Measurements from ENCODE around the gene PCNX1.
"Not testable (repeated sequence)": the region's sequence is repeated elsewhere in the genome, so short reads cannot be mapped to it uniquely, and the experiment has no call there.

PCNX1 gene

GRCh38 chr14:71135911-71136310 lies 228.7 kb downstream of the PCNX1 start:
- DNase-seq, result no peak

- DNase-seq, result no peak
Measured at GRCh38 chr14:71136386-71137060, 229.3 kb downstream of the PCNX1 start.

- DNase-seq, result no peak
Measured at GRCh38 chr14:71137536-71138447, 230.5 kb downstream of the PCNX1 start.

- no peak for DNase-seq
Measured at GRCh38 chr14:71138448-71139293, 231.4 kb downstream of the PCNX1 start.

- no peak for DNase-seq
Measured at GRCh38 chr14:71139294-71139946, 232.2 kb downstream of the PCNX1 start.

GRCh38 chr14:71140157-71140556 lies 232.9 kb downstream of the PCNX1 start:
- no peak for DNase-seq

- DNase-seq, result no peak
Measured at GRCh38 chr14:71141701-71142374, 234.6 kb downstream of the PCNX1 start.

- DNase-seq, result peak; percentile 88
Measured at GRCh38 chr14:71142375-71143038, 235.2 kb downstream of the PCNX1 start.

- no peak for DNase-seq
Measured at GRCh38 chr14:71143381-71144290, 236.4 kb downstream of the PCNX1 start.

GRCh38 chr14:71147335-71147734 lies 240.1 kb downstream of the PCNX1 start:
- DNase-seq, result not testable (repeated sequence)

GRCh38 chr14:71148627-71149026 lies 241.4 kb downstream of the PCNX1 start:
- DNase-seq, result no peak

- no peak for DNase-seq
Measured at GRCh38 chr14:71150737-71151136, 243.5 kb downstream of the PCNX1 start.

GRCh38 chr14:71155743-71156142 lies 248.5 kb downstream of the PCNX1 start:
- DNase-seq, result no peak

GRCh38 chr14:71163050-71163841 lies 256.0 kb downstream of the PCNX1 start:
- DNase-seq, result no peak

GRCh38 chr14:71163842-71164629 lies 256.8 kb downstream of the PCNX1 start:
- no peak for DNase-seq

All from SIG-M5 (cell line).